HepG2 (cell line): Measurements from ENCODE around the gene LEPROT. TPM values are rescaled to one million over a fixed set of nuclear protein-coding genes. Genes with fewer than 3 reads are reported as not detected.

Experiments used
- ARNTL ChIP-seq: sonication (generic); formaldehyde crosslinking; IDR thresholded peaks from 2 replicates; pipeline ENCODE4 v1.4.0; 2020; ENCODE audit warnings: mild to moderate bottlenecking, missing genetic modification reagents
- ETV6 ChIP-seq: sonication (generic); formaldehyde crosslinking; conservative IDR thresholded peaks from 2 replicates; pipeline ENCODE4 v1.4.0; 2020; ENCODE audit warnings: missing genetic modification reagents
- FOXK1 ChIP-seq: sonication (generic); formaldehyde crosslinking; IDR thresholded peaks from 2 replicates; pipeline ENCODE4 v1.4.0; 2020; ENCODE audit warnings: low read depth, missing genetic modification reagents, borderline replicate concordance
- HNF4G ChIP-seq, 2 experiments: sonication (generic) in 1 of 2; formaldehyde crosslinking in 1 of 2; IDR thresholded peaks; 2 replicates each; pipeline versions ENCODE4 v1.4.0 to v1.6.1; 2011 to 2020; ENCODE audit warnings: borderline replicate concordance in 2 of 2, low read depth in 2 of 2, mild to moderate bottlenecking in 2 of 2, low read length in 1 of 2, missing genetic modification reagents in 1 of 2, moderate library complexity in 1 of 2
- KDM4B ChIP-seq: sonication (generic); formaldehyde crosslinking; IDR thresholded peaks from 2 replicates; pipeline ENCODE4 v1.4.0; 2020; ENCODE audit warnings: missing genetic modification reagents
- KLF6 ChIP-seq: IDR thresholded peaks from 2 replicates; pipeline ENCODE4 v1.8.0; 2016; ENCODE audit warnings: missing biosample characterization, missing genetic modification reagents
- MAF1 ChIP-seq: sonication (generic); formaldehyde crosslinking; IDR thresholded peaks from 2 replicates; pipeline ENCODE4 v1.5.0; 2020; ENCODE audit warnings: missing genetic modification reagents, borderline replicate concordance
- NAIF1 ChIP-seq: sonication (generic); formaldehyde crosslinking; IDR thresholded peaks from 2 replicates; pipeline ENCODE4 v1.5.0; 2020; ENCODE audit warnings: mild to moderate bottlenecking, missing genetic modification reagents, borderline replicate concordance
- NR2C2 ChIP-seq: sonication (generic); formaldehyde crosslinking; IDR thresholded peaks from 2 replicates; pipeline ENCODE4 v1.4.0; 2020; ENCODE audit warnings: missing genetic modification reagents, mild to moderate bottlenecking, moderate library complexity, borderline replicate concordance
- REXO4 ChIP-seq: sonication (generic); formaldehyde crosslinking; IDR thresholded peaks from 2 replicates; pipeline ENCODE4 v1.8.0; 2022; ENCODE audit warnings: missing genetic modification reagents, mild to moderate bottlenecking, borderline replicate concordance
- RFX3 ChIP-seq: IDR thresholded peaks from 2 replicates; pipeline ENCODE4 v1.6.1; 2016; ENCODE audit warnings: missing biosample characterization, missing genetic modification reagents
- SOX5 ChIP-seq: IDR thresholded peaks from 2 replicates; pipeline ENCODE4 v1.6.1; 2016; ENCODE audit warnings: borderline replicate concordance
- SPEN ChIP-seq: sonication (generic); formaldehyde crosslinking; IDR thresholded peaks from 2 replicates; pipeline ENCODE4 v1.5.1; 2020; ENCODE audit warnings: low read depth, mild to moderate bottlenecking, missing genetic modification reagents
- TSC22D2 ChIP-seq: sonication (generic); formaldehyde crosslinking; IDR thresholded peaks from 2 replicates; pipeline ENCODE4 v1.5.1; 2020; ENCODE audit warnings: missing genetic modification reagents, mild to moderate bottlenecking, borderline replicate concordance
- YEATS4 ChIP-seq: sonication (generic); formaldehyde crosslinking; IDR thresholded peaks from 2 replicates; pipeline ENCODE4 v1.4.0; 2020; ENCODE audit warnings: missing genetic modification reagents, borderline replicate concordance
- ZBTB21 ChIP-seq: sonication (generic); formaldehyde crosslinking; IDR thresholded peaks from 2 replicates; pipeline ENCODE4 v1.4.0; 2020; ENCODE audit warnings: missing genetic modification reagents
- ZBTB3 ChIP-seq: sonication (generic); formaldehyde crosslinking; IDR thresholded peaks from 2 replicates; pipeline ENCODE4 v1.4.0; 2020; ENCODE audit warnings: low read depth, mild to moderate bottlenecking, moderate library complexity, missing genetic modification reagents, borderline replicate concordance
- ZNF253 ChIP-seq: sonication (generic); formaldehyde crosslinking; IDR thresholded peaks from 2 replicates; pipeline ENCODE4 v1.8.0; 2022; ENCODE audit warnings: mild to moderate bottlenecking, missing genetic modification reagents, borderline replicate concordance
- ZNF274 ChIP-seq: sonication (generic); formaldehyde crosslinking; IDR thresholded peaks from 2 replicates; pipeline ENCODE4 v1.5.1; 2020; ENCODE audit warnings: mild to moderate bottlenecking, missing genetic modification reagents
- ZNF292 ChIP-seq: sonication (generic); formaldehyde crosslinking; IDR thresholded peaks from 2 replicates; pipeline ENCODE4 v1.8.1; 2022; ENCODE audit warnings: mild to moderate bottlenecking, low read depth, missing genetic modification reagents, borderline replicate concordance
- ZNF460 ChIP-seq: sonication (generic); formaldehyde crosslinking; IDR thresholded peaks from 2 replicates; pipeline ENCODE4 v1.5.1; 2020; ENCODE audit warnings: missing genetic modification reagents, mild to moderate bottlenecking, borderline replicate concordance
- ZNF792 ChIP-seq: IDR thresholded peaks from 2 replicates; pipeline ENCODE4 v1.6.1; 2016
- ZNF816 ChIP-seq: sonication (generic); formaldehyde crosslinking; IDR thresholded peaks from 2 replicates; pipeline ENCODE4 v1.8.0; 2022; ENCODE audit warnings: missing genetic modification reagents, mild to moderate bottlenecking, borderline replicate concordance
- polyA plus RNA-seq, 8 experiments: library from polyadenylated mRNA; depleted of rRNA in 3 of 8; stranded (reverse) in 7 of 8; unstranded in 1 of 8; fragments of >200 nt; fragmentation: Illumina TruSeq in 4 of 8; extraction: Trizol in 4 of 8; gene quantifications; 2 replicates each; pipeline versions ENCODE4 v1.2.1 to v1.2.3, GENCODE V29; 2011 to 2016; ENCODE audit warnings: low read depth in 4 of 8, missing spikeins in 1 of 8, mixed read lengths in 1 of 8; ENCODE audit not compliant: insufficient read depth in 1 of 8
- total RNA-seq, 5 experiments: library from RNA; depleted of rRNA; stranded (reverse); fragments of >200 nt; fragmentation: Illumina TruSeq; extraction: Trizol; gene quantifications; 2 replicates each; pipeline ENCODE4 v1.2.3, GENCODE V29; 2016; ENCODE audit warnings: low read depth in 1 of 5
- TF ChIP-seq, protein P1 (sequence below): sonication (generic); formaldehyde crosslinking; IDR thresholded peaks from 2 replicates; pipeline ENCODE4 v1.4.0; 2020; ENCODE audit warnings: mild to moderate bottlenecking, missing genetic modification reagents
- TF ChIP-seq, protein P2 (sequence below): sonication (generic); formaldehyde crosslinking; conservative IDR thresholded peaks from 2 replicates; pipeline ENCODE4 v1.4.0; 2020; ENCODE audit warnings: missing genetic modification reagents

Gene LEPROT
- total and polyA plus RNA-seq, 2 of the 13 experiments (the other 11 are each of a cell fraction or from before 2014, with no cell fraction given) = 36.8 to 51.4 TPM

DNA sequence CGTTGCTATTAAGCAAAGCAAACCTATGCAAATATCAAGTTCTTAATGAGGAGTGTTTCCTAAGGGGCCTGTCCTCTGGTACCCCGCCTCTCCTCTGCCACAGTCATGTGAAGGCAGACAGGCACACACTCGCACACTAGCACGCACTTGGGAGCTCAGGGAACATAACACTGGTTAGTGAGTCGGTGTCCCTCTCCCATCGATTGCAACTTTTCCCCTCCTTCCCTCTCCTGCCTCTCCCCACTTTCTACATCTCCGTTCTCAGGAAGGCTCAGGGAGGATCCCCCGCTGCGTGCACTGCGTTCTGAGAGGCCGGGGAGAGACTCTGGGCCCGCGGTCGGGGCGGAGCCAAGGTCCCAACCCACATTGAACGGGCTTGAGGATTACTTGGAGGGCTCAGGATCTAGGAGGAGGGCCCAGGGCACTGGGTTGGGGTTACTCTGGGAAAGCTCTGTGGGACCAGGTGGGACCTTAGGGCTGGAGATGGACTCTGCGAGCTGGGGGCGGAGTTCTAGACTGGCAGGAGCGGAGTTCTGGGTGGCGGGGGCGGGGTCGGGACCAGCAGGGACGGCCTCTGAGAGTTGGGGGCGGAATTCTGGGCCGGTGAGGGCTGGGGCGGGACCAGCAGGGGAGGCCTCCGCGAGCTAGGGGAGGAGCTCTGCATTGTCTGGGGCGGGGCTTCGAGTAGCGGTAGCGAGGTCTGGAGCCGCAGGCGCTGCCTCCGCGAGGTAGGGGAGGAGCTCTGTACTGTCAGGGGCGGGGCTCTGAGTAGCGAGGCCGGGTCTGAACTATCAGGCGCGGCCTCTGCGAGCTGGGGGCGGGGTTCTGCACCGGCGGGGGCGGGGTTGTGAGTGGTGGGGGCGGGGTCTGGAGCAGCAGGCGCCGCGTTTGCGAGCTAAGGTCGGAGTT, 533 bp upstream of the LEPROT start (continued):
- TF ChIP-seq, protein P1, sequence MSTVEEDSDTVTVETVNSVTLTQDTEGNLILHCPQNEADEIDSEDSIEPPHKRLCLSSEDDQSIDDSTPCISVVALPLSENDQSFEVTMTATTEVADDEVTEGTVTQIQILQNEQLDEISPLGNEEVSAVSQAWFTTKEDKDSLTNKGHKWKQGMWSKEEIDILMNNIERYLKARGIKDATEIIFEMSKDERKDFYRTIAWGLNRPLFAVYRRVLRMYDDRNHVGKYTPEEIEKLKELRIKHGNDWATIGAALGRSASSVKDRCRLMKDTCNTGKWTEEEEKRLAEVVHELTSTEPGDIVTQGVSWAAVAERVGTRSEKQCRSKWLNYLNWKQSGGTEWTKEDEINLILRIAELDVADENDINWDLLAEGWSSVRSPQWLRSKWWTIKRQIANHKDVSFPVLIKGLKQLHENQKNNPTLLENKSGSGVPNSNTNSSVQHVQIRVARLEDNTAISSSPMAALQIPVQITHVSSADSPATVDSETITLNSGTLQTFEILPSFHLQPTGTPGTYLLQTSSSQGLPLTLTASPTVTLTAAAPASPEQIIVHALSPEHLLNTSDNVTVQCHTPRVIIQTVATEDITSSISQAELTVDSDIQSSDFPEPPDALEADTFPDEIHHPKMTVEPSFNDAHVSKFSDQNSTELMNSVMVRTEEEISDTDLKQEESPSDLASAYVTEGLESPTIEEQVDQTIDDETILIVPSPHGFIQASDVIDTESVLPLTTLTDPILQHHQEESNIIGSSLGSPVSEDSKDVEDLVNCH (CRISPR knock-in tag) = no peak
- TF ChIP-seq FOXK1 (CRISPR knock-in tag) (0 out of 2 replicates have a peak, but pooled peaks have one; percentile 31), ARNTL (CRISPR knock-in tag) (peak; percentile 73; the same call in 1 of the 2 replicates), REXO4 (no peak), NR2C2 (CRISPR knock-in tag) (peak; percentile 30; the same call in 1 of the 2 replicates), ZNF792 (CRISPR knock-in tag) (no peak), RFX3 (CRISPR knock-in tag) (no peak), ZNF253 (no peak), KDM4B (CRISPR knock-in tag) (no peak), ZNF816 (CRISPR knock-in tag) (no peak), YEATS4 (0 out of 2 replicates have a peak, but pooled peaks have one; percentile 12), HNF4G (IDR thresholded peaks at IDR 0.05; ENCODE audit: borderline replicate concordance, low read depth, low read length) (peak; percentile 19; the same call in 1 of the 2 replicates), HNF4G (CRISPR knock-in tag; IDR thresholded peaks at IDR 0.05; ENCODE audit: borderline replicate concordance, low read depth) (no peak), MAF1 (CRISPR knock-in tag) (no peak), ZNF274 (CRISPR knock-in tag) (peak; percentile 67; the same call in 1 of the 2 replicates), SPEN (CRISPR knock-in tag) (peak; percentile 16; the same call in 1 of the 2 replicates), KLF6 (CRISPR knock-in tag) (no peak), TSC22D2 (CRISPR knock-in tag) (peak; percentile 38; the same call in 1 of the 2 replicates), ETV6 (CRISPR knock-in tag) (no peak), ZNF292 (CRISPR knock-in tag) (peak; percentile 54; the same call in 1 of the 2 replicates), ZNF460 (CRISPR knock-in tag) (no peak), ZBTB3 (CRISPR knock-in tag) (0 out of 2 replicates have a peak, but pooled peaks have one; percentile 84), SOX5 (CRISPR knock-in tag) (no peak), ZBTB21 (no peak), NAIF1 (no peak)
- TF ChIP-seq, protein P2, sequence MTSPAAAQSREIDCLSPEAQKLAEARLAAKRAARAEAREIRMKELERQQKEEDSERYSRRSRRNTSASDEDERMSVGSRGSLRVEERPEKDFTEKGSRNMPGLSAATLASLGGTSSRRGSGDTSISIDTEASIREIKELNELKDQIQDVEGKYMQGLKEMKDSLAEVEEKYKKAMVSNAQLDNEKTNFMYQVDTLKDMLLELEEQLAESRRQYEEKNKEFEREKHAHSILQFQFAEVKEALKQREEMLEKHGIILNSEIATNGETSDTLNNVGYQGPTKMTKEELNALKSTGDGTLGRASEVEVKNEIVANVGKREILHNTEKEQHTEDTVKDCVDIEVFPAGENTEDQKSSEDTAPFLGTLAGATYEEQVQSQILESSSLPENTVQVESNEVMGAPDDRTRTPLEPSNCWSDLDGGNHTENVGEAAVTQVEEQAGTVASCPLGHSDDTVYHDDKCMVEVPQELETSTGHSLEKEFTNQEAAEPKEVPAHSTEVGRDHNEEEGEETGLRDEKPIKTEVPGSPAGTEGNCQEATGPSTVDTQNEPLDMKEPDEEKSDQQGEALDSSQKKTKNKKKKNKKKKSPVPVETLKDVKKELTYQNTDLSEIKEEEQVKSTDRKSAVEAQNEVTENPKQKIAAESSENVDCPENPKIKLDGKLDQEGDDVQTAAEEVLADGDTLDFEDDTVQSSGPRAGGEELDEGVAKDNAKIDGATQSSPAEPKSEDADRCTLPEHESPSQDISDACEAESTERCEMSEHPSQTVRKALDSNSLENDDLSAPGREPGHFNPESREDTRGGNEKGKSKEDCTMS (CRISPR knock-in tag) = no peak
